ENCODE results near the gene ZBTB46. TPM values are rescaled to one million over a fixed set of nuclear protein-coding genes. Genes with fewer than 3 reads are reported as not detected.

Gene ZBTB46
- total RNA-seq, 2 donors from 2014 or later: 2.1 to 3.2 TPM

GRCh38 chr20:63698739-63699465 is 132.2 kb downstream of the ZBTB46 start:
- Histone ChIP-seq H3K27me3 (no peaks in the 10 kb centered on the region), H3K27ac (peak overlapping the region; percentile 60), H3K4me1 (peaks cover 27% of the 10 kb centered on the region), H3K4me3 (peak overlapping the region; percentile 5), H3K9ac (ENCODE audit: low read depth in 2 of 2, low read length in 2 of 2) (no peak overlapping the region), H3K9me3 (no peaks in the 10 kb centered on the region), H3K36me3 (no peaks in the 10 kb centered on the region)
- no peak for TF ChIP-seq CTCF (IDR thresholded peaks at IDR 0.05)
- intact Hi-C loops (cut with DNase I): no loop called here
- DNase-seq: no peak

GRCh38 chr20:63697868-63698545 is 133.1 kb downstream of the ZBTB46 start:
- no peak for DNase-seq
- intact Hi-C loops (cut with DNase I): no loop called here
- Histone ChIP-seq H3K9ac (ENCODE audit: low read depth in 2 of 2, low read length in 2 of 2) (no peak overlapping the region), H3K27me3 (no peaks in the 10 kb centered on the region), H3K4me1 (peaks cover 27% of the 10 kb centered on the region), H3K36me3 (no peaks in the 10 kb centered on the region), H3K4me3 (peak overlapping the region; percentile 42), H3K9me3 (no peaks in the 10 kb centered on the region), H3K27ac (peak overlapping the region; percentile 60)
- no peak for TF ChIP-seq CTCF (IDR thresholded peaks at IDR 0.05)

GRCh38 chr20:63697357-63697867 is 133.7 kb downstream of the ZBTB46 start:
- H3K36me3 ChIP-seq: no peaks in the 10 kb centered on the region
- TF ChIP-seq CTCF (IDR thresholded peaks at IDR 0.05): no peak
- H3K9me3 ChIP-seq: no peaks in the 10 kb centered on the region
- H3K9ac ChIP-seq (ENCODE audit: low read depth in 2 of 2, low read length in 2 of 2): peak overlapping the region; percentile 33 to 34
- no peak for DNase-seq
- peaks cover 27% of the 10 kb centered on the region for H3K4me1 ChIP-seq
- intact Hi-C loops (cut with DNase I): no loop called here
- H3K27me3 ChIP-seq: no peaks in the 10 kb centered on the region
- peak overlapping the region; percentile 60 for H3K27ac ChIP-seq
- H3K4me3 ChIP-seq: peak overlapping the region; percentile 42

- H3K4me1 ChIP-seq: peaks cover 32% of the 10 kb centered on the region
- H3K36me3 ChIP-seq: no peaks in the 10 kb centered on the region
These were observed 134.3 kb downstream of the ZBTB46 start, which contains the start of gene TNFRSF6B for GRCh38 chr20:63696628-63697356. Gene TNFRSF6B (plus strand): TSS chr20:63696652. CDS start chr20:63696768, 116 bp downstream.

More at GRCh38 chr20:63696628-63697356, 134.3 kb downstream of the ZBTB46 start, which contains the start of gene TNFRSF6B:
- no peak for DNase-seq
- peak within 1 kb of the TSS; percentile 42 for H3K4me3 ChIP-seq
- peak within 1 kb of the TSS; percentile 60 for H3K27ac ChIP-seq
- peak within 1 kb of the TSS; percentile 33 to 34 for H3K9ac ChIP-seq (ENCODE audit: low read depth in 2 of 2, low read length in 2 of 2)
- H3K9me3 ChIP-seq: no peaks in the 10 kb centered on the region
- H3K27me3 ChIP-seq: no peaks in the 10 kb centered on the region
- TF ChIP-seq CTCF (IDR thresholded peaks at IDR 0.05): no peak
- intact Hi-C loops (cut with DNase I): no loop called here

All from colonic mucosa (tissue), 4 donors.